NAMALWA (cell line): ENCODE data around the gene SH3GL1.
"Not testable (repeated sequence)": the region's sequence is repeated elsewhere in the genome, so short reads cannot be mapped to it uniquely, and the experiment has no call there.

Source experiments
- DNase-seq: peaks from one replicate; pipeline ENCODE4 v3.0.0-alpha.2; 2015; ENCODE audit warnings: low spot score

SH3GL1 gene

GRCh38 chr19:4362831-4363545, 37.4 kb downstream of the SH3GL1 start:
- no peak for DNase-seq

- DNase-seq = no peak
These were observed 38.1 kb downstream of the SH3GL1 start for GRCh38 chr19:4362101-4362828.

GRCh38 chr19:4361152-4362046, 38.9 kb downstream of the SH3GL1 start:
- no peak for DNase-seq

- DNase-seq = no peak
These were observed 39.7 kb downstream of the SH3GL1 start for GRCh38 chr19:4360641-4361151.

- DNase-seq = no peak
These were observed 40.2 kb downstream of the SH3GL1 start for GRCh38 chr19:4360081-4360569.

- DNase-seq = no peak
These were observed 40.7 kb downstream of the SH3GL1 start for GRCh38 chr19:4359627-4360000.

GRCh38 chr19:4358709-4359626, 41.4 kb downstream of the SH3GL1 start:
- DNase-seq = no peak

GRCh38 chr19:4357921-4358326, 42.4 kb downstream of the SH3GL1 start:
- no peak for DNase-seq

- no peak for DNase-seq
These were observed 43.1 kb downstream of the SH3GL1 start for GRCh38 chr19:4357095-4357797.

- DNase-seq = no peak
These were observed 45.5 kb downstream of the SH3GL1 start for GRCh38 chr19:4354897-4355296.

- no peak for DNase-seq
These were observed 46.1 kb downstream of the SH3GL1 start for GRCh38 chr19:4354282-4354681.

- DNase-seq = peak; percentile 82
These were observed 47.6 kb downstream of the SH3GL1 start for GRCh38 chr19:4352701-4353121.

GRCh38 chr19:4350726-4351125, 49.6 kb downstream of the SH3GL1 start:
- no peak for DNase-seq

GRCh38 chr19:4350111-4350510, 50.2 kb downstream of the SH3GL1 start:
- no peak for DNase-seq

- DNase-seq = not testable (repeated sequence)
These were observed 51.1 kb downstream of the SH3GL1 start for GRCh38 chr19:4349225-4349624.

- DNase-seq = no peak
These were observed 52.8 kb downstream of the SH3GL1 start for GRCh38 chr19:4347521-4347920.

- DNase-seq = no peak
These were observed 54.3 kb downstream of the SH3GL1 start for GRCh38 chr19:4346020-4346383.

- no peak for DNase-seq
These were observed 54.9 kb downstream of the SH3GL1 start for GRCh38 chr19:4345342-4346019.

- DNase-seq = peak; percentile 91
These were observed 56.7 kb downstream of the SH3GL1 start, which contains the start of gene MPND for GRCh38 chr19:4343370-4344307. TSS of gene MPND (plus strand) at chr19:4343562. CDS start at chr19:4343594, 32 bp downstream.
